ENCODE results near the gene ELF4. TPM values are rescaled to one million over a fixed set of nuclear protein-coding genes. Genes with fewer than 3 reads are reported as not detected.

Gene ELF4
- total and polyA plus RNA-seq, 2 donors = 7.2 to 9.1 TPM

DNA sequence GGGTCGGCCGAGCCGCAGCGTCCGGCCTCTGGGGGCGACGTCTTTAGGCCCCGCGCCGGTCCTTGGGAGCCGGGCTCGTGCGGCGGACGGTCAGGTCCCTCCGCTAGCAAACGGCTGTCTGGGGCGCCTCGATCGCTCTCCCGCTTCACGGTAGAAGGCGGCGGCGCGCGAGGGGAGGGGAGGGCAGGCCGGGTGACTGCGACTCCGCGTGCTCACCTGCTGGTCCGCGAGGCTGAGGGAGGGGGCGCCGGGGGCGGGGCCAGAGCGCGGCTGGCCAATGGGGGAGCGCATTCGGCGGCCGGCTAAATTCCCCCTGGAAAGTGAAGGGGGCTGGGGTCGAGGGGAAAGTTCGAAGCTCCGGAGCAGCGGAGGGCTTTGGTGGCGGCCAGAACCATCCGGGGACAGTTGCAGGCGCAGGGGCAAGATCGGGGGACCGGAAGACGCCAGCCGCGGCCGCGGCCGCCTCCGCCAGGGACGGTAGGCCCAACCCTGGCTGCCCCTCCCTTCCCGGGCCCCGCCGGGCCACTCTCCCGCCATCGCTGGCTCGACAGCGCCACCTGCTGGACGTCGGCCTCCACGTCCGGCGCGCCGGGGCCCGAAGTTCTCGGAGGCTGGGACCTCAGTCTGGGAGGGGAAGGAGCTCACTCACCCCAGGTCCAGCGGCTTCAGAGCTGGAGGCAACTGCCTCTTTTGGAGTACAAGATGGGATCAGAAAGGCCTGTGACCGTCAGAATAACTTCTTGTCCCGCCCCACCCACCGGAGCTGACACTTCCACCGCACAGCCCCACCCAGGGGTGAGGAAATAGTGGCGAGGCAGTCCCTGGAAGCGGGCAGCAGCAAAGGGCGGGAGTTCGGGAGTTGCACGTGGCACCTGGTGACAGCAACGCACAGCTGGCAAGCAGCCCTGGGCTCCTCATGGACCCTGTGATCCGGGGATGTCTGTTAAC lies 49.9 kb downstream of the ELF4 start:
- H3K27ac ChIP-seq (ENCODE audit: low read depth in 1 of 2, low read length in 1 of 2) = no peak overlapping the region
- peaks cover 3 to 7% of the 10 kb centered on the region in 2 donors for H3K36me3 ChIP-seq (ENCODE audit: control insufficient read depth in 2 of 2, insufficient read depth in 2 of 2, low read length in 1 of 2)
- DNase-seq (ENCODE audit: low read depth in 6 of 9, low spot score in 9 of 9) = peak in 6 of 9 donors; percentile 47 to 78 (median 66)
- H3K4me3 ChIP-seq (ENCODE audit: low read length in 2 of 2) = peak overlapping the region; percentile 38 to 57
- H3K9me3 ChIP-seq (ENCODE audit: control insufficient read depth in 2 of 2, insufficient read depth in 1 of 2, low read length in 1 of 2) = no peaks in the 10 kb centered on the region
- 1% methylated on average over 87 of the region's 87 CpGs for WGBS
- peaks cover 0 to 10% of the 10 kb centered on the region in 2 donors for H3K4me1 ChIP-seq (ENCODE audit: control insufficient read depth in 2 of 2, insufficient read depth in 2 of 2, low read length in 2 of 2)
- peaks cover 0 to 2% of the 10 kb centered on the region in 2 donors for H3K27me3 ChIP-seq (ENCODE audit: control insufficient read depth in 2 of 2, insufficient read depth in 1 of 2, low read length in 1 of 2)

DNA sequence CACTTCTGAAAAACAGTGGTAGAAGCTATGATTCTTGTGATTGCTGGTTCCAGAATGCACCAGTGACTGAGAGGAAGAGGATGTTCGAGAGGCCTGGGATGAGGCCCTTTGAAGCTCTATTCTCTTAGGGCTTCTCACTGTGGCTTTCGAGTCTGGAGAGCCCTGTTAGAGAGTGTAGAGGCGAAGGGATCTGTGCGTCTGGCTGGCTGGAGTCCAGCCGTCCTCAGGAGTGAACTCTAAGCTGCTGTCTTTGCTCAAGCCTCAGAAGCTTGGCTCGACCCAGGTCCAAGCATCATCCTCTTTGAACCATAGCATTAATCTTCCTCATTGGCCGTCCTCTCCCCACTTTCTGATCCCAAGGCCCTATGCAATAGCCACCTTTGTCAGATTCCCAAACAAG lies 51.6 kb downstream of the ELF4 start:
- no peak for DNase-seq (ENCODE audit: low read depth in 6 of 9, low spot score in 9 of 9)
- Histone ChIP-seq H3K4me1 (ENCODE audit: control insufficient read depth in 2 of 2, insufficient read depth in 2 of 2, low read length in 2 of 2) (peaks cover 0 to 10% of the 10 kb centered on the region in 2 donors), H3K36me3 (ENCODE audit: control insufficient read depth in 2 of 2, insufficient read depth in 2 of 2, low read length in 1 of 2) (no peaks in the 10 kb centered on the region), H3K4me3 (ENCODE audit: low read length in 2 of 2) (no peak overlapping the region), H3K27me3 (ENCODE audit: control insufficient read depth in 2 of 2, insufficient read depth in 1 of 2, low read length in 1 of 2) (peaks cover 0 to 2% of the 10 kb centered on the region in 2 donors), H3K27ac (ENCODE audit: low read depth in 1 of 2, low read length in 1 of 2) (no peak overlapping the region), H3K9me3 (ENCODE audit: control insufficient read depth in 2 of 2, insufficient read depth in 1 of 2, low read length in 1 of 2) (no peaks in the 10 kb centered on the region)
- WGBS = 94% methylated on average over 7 of the region's 7 CpGs

DNA sequence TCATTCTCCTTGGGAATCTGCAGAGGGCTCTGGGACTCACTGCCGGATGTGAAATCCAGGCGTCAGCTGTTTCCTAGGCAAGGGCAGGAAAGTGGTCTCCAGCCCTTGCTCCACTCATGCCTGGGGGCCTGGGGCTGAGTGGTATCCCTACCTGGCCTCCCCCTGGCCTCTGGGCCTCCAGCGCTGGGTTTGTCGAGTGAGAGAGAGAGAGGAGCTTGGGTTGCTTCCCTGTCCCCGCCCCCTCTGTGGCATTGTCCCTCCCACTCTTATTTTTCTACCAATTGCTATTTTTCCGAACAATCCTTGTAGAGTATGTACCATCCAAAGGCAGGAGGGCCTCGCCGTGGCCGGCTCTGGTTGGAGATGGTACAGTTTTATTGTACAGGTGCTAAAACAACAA lies 53.1 kb downstream of the ELF4 start:
- no peak for DNase-seq (ENCODE audit: low read depth in 6 of 9, low spot score in 9 of 9)
- H3K4me3 ChIP-seq (ENCODE audit: low read length in 2 of 2) = no peak overlapping the region
- H3K36me3 ChIP-seq (ENCODE audit: control insufficient read depth in 2 of 2, insufficient read depth in 2 of 2, low read length in 1 of 2) = peaks cover 5% of the 10 kb centered on the region in 2 donors
- peaks cover 0 to 10% of the 10 kb centered on the region in 2 donors for H3K4me1 ChIP-seq (ENCODE audit: control insufficient read depth in 2 of 2, insufficient read depth in 2 of 2, low read length in 2 of 2)
- 96% methylated on average over 9 of the region's 9 CpGs for WGBS
- no peak overlapping the region for H3K27ac ChIP-seq (ENCODE audit: low read depth in 1 of 2, low read length in 1 of 2)
- H3K27me3 ChIP-seq (ENCODE audit: control insufficient read depth in 2 of 2, insufficient read depth in 1 of 2, low read length in 1 of 2) = peaks cover 0 to 2% of the 10 kb centered on the region in 2 donors
- no peaks in the 10 kb centered on the region for H3K9me3 ChIP-seq (ENCODE audit: control insufficient read depth in 2 of 2, insufficient read depth in 1 of 2, low read length in 1 of 2)

DNA sequence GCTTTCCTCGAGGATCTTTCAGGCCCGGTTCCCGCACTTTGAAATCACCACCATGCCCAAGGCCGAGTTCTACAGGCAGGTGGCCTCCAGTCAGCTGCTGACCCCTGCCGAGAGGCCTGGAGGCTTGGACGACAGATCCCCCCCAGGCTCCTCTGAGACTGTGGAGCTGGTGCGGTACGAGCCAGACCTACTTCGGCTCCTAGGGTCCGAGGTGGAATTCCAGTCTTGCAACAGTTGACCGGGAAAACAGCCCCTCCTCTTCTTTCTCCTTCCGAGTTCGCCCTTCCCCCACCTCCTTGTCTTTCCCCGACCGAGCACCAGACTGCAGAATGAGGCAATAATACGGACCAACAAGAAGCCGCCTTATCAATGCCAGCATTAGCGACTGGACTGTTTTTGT lies 54.4 kb downstream of the ELF4 start:
- no peak overlapping the region for H3K27ac ChIP-seq (ENCODE audit: low read depth in 1 of 2, low read length in 1 of 2)
- H3K4me3 ChIP-seq (ENCODE audit: low read length in 2 of 2) = no peak overlapping the region
- DNase-seq (ENCODE audit: low read depth in 6 of 9, low spot score in 9 of 9) = no peak
- peaks cover 15 to 16% of the 10 kb centered on the region in 2 donors for H3K36me3 ChIP-seq (ENCODE audit: control insufficient read depth in 2 of 2, insufficient read depth in 2 of 2, low read length in 1 of 2)
- peaks cover 0 to 2% of the 10 kb centered on the region in 2 donors for H3K27me3 ChIP-seq (ENCODE audit: control insufficient read depth in 2 of 2, insufficient read depth in 1 of 2, low read length in 1 of 2)
- 96% methylated on average over 18 of the region's 18 CpGs for WGBS
- no peaks in the 10 kb centered on the region for H3K9me3 ChIP-seq (ENCODE audit: control insufficient read depth in 2 of 2, insufficient read depth in 1 of 2, low read length in 1 of 2)
- peaks cover 0 to 6% of the 10 kb centered on the region in 2 donors for H3K4me1 ChIP-seq (ENCODE audit: control insufficient read depth in 2 of 2, insufficient read depth in 2 of 2, low read length in 2 of 2)

DNA sequence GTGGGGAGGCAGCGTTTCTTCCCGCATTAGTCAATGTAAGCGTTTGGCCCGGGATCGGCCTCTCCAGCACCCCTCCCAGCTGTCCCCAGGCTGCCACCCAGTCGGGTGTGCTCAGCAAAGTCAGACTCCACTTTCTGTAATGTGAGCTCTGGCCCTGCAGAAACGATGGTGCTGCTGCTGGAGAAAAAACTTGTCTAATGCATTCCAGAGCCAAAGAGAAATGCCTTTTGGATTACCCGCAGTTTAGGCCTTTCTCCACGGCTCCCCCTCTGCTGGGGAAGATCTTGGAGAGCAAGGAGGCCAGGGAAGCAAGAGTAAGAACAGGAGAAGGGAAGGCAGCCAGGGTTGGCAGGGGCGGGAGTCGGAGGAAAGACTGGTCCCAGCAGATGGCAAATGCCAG lies 55.2 kb downstream of the ELF4 start:
- peaks cover 16% of the 10 kb centered on the region in 2 donors for H3K36me3 ChIP-seq (ENCODE audit: control insufficient read depth in 2 of 2, insufficient read depth in 2 of 2, low read length in 1 of 2)
- 92% methylated on average over 11 of the region's 11 CpGs for WGBS
- H3K4me1 ChIP-seq (ENCODE audit: control insufficient read depth in 2 of 2, insufficient read depth in 2 of 2, low read length in 2 of 2) = peaks cover 0 to 2% of the 10 kb centered on the region in 2 donors
- no peaks in the 10 kb centered on the region for H3K9me3 ChIP-seq (ENCODE audit: control insufficient read depth in 2 of 2, insufficient read depth in 1 of 2, low read length in 1 of 2)
- no peak for DNase-seq (ENCODE audit: low read depth in 6 of 9, low spot score in 9 of 9)
- H3K27me3 ChIP-seq (ENCODE audit: control insufficient read depth in 2 of 2, insufficient read depth in 1 of 2, low read length in 1 of 2) = no peaks in the 10 kb centered on the region
- H3K27ac ChIP-seq (ENCODE audit: low read depth in 1 of 2, low read length in 1 of 2) = no peak overlapping the region
- H3K4me3 ChIP-seq (ENCODE audit: low read length in 2 of 2) = no peak overlapping the region

DNA sequence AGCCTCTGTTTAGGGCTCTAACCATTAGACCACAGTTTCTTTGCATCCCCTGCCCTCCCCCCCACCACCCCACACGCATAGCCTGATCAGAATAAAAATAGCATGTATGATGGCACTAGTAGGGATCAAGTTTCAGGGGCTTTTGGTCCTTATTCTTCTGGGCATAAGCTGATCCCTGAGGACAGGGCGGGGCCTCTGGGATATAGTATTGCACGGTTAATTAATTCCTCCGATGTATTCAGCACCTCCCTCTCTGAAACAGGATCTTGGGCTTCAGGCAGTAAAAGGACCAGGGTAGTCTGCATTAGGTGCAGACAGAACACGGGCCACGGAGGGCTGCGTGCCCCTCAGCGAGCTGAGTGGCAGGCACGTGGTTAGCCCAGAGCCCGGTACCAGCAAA lies 57.1 kb downstream of the ELF4 start:
- 85% methylated on average over 10 of the region's 10 CpGs for WGBS
- no peak for DNase-seq (ENCODE audit: low read depth in 6 of 9, low spot score in 9 of 9)

DNA sequence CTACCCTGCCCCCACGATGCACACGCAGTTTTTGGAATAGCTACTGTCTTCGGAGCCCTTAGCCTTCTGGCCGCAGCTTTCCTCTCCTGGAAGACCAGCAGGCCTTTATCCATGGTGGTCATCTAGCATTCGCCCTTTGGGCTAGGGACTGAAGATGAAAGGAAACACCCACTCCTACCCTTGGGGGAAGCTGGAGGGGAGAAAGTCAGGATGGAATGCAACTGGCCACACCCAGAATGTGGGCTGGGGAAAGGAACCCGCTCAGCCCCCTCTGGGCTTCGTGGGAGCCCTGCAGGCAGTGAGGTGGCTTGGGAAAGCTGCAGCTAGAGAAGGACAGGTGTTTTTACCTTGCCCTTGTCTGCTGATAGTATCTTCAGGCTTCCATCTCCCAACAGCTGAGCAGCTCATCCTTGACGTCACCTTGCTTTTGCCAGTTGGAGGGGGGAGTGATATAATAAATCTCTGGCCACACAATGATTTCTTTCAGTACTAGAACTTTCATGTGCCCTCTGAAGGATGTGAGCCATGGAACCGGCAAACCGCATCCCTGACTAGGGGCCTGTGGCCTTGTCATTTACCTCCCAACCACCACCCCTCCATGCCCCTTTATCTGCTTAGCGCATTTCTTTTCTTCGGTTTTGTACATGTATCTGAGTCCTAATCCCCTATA lies 59.0 kb downstream of the ELF4 start:
- no peak overlapping the region for H3K4me3 ChIP-seq (ENCODE audit: low read length in 2 of 2)
- 96% methylated on average over 12 of the region's 12 CpGs for WGBS
- H3K4me1 ChIP-seq (ENCODE audit: control insufficient read depth in 2 of 2, insufficient read depth in 2 of 2, low read length in 2 of 2) = no peaks in the 10 kb centered on the region
- no peak overlapping the region for H3K27ac ChIP-seq (ENCODE audit: low read depth in 1 of 2, low read length in 1 of 2)
- no peaks in the 10 kb centered on the region for H3K27me3 ChIP-seq (ENCODE audit: control insufficient read depth in 2 of 2, insufficient read depth in 1 of 2, low read length in 1 of 2)
- H3K9me3 ChIP-seq (ENCODE audit: control insufficient read depth in 2 of 2, insufficient read depth in 1 of 2, low read length in 1 of 2) = no peaks in the 10 kb centered on the region
- DNase-seq (ENCODE audit: low read depth in 6 of 9, low spot score in 9 of 9) = no peak
- peaks cover 16 to 26% of the 10 kb centered on the region in 2 donors for H3K36me3 ChIP-seq (ENCODE audit: control insufficient read depth in 2 of 2, insufficient read depth in 2 of 2, low read length in 1 of 2)

More for the DNA sequence above, 57.1 kb downstream of the ELF4 start:
- Histone ChIP-seq H3K27ac (ENCODE audit: low read depth in 1 of 2, low read length in 1 of 2) (no peak overlapping the region), H3K9me3 (ENCODE audit: control insufficient read depth in 2 of 2, insufficient read depth in 1 of 2, low read length in 1 of 2) (no peaks in the 10 kb centered on the region), H3K36me3 (ENCODE audit: control insufficient read depth in 2 of 2, insufficient read depth in 2 of 2, low read length in 1 of 2) (peaks cover 16 to 22% of the 10 kb centered on the region in 2 donors), H3K4me1 (ENCODE audit: control insufficient read depth in 2 of 2, insufficient read depth in 2 of 2, low read length in 2 of 2) (no peaks in the 10 kb centered on the region), H3K27me3 (ENCODE audit: control insufficient read depth in 2 of 2, insufficient read depth in 1 of 2, low read length in 1 of 2) (no peaks in the 10 kb centered on the region), H3K4me3 (ENCODE audit: low read length in 2 of 2) (no peak overlapping the region)

DNA sequence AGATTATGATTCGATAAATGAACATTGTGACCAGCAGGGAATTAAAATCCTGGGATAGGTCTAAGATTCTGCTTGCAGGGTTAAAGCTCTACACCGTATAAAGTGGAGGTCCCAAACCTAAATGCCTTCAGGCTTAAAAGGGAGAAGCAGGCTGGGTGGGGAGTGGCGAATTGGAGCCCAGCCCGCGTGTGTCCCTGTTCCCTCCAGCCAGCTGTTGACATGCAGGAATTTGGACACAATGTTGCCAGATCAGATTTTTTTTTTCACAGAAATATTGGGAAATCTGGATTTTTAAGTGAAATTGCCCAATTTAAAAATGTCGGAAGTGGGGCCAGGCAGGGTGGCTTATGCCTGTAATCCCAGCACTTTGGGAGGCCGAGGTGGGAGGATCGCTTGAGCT lies 60.5 kb downstream of the ELF4 start:
- Histone ChIP-seq H3K9me3 (ENCODE audit: control insufficient read depth in 2 of 2, insufficient read depth in 1 of 2, low read length in 1 of 2) (no peaks in the 10 kb centered on the region), H3K4me3 (ENCODE audit: low read length in 2 of 2) (no peak overlapping the region), H3K27me3 (ENCODE audit: control insufficient read depth in 2 of 2, insufficient read depth in 1 of 2, low read length in 1 of 2) (no peaks in the 10 kb centered on the region), H3K27ac (ENCODE audit: low read depth in 1 of 2, low read length in 1 of 2) (no peak overlapping the region), H3K36me3 (ENCODE audit: control insufficient read depth in 2 of 2, insufficient read depth in 2 of 2, low read length in 1 of 2) (peaks cover 16 to 30% of the 10 kb centered on the region in 2 donors), H3K4me1 (ENCODE audit: control insufficient read depth in 2 of 2, insufficient read depth in 2 of 2, low read length in 2 of 2) (no peaks in the 10 kb centered on the region)
- 97% methylated on average over 8 of the region's 8 CpGs for WGBS
- no peak for DNase-seq (ENCODE audit: low read depth in 6 of 9, low spot score in 9 of 9)

DNA sequence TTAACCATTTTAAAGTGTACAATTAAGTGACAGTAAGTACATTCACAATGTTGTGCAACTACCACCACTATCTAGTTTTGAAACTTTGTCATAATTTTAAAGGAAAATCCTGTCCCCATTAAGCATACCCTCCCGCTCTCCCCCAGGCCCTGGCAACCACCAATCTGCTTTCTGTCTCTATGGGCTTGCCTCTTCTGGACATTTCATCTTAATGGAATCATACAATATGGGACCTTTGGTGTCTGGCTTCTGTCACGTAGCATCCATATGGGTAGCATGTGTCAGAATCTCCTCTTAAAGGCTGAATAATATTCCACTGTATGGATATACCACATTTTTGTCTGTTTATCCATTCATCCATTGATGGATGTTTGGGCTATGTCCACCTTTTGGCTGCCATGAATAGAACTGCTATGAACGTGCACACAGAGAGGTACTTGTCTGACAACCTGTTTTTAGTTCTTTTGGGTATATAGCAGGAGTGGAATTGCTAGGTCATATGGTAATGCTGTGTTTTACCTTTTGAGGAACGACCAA lies 61.5 kb downstream of the ELF4 start:
- H3K27ac ChIP-seq (ENCODE audit: low read depth in 1 of 2, low read length in 1 of 2) = no peak overlapping the region
- no peaks in the 10 kb centered on the region for H3K4me1 ChIP-seq (ENCODE audit: control insufficient read depth in 2 of 2, insufficient read depth in 2 of 2, low read length in 2 of 2)
- 99% methylated on average over 4 of the region's 4 CpGs for WGBS
- no peaks in the 10 kb centered on the region for H3K9me3 ChIP-seq (ENCODE audit: control insufficient read depth in 2 of 2, insufficient read depth in 1 of 2, low read length in 1 of 2)
- H3K27me3 ChIP-seq (ENCODE audit: control insufficient read depth in 2 of 2, insufficient read depth in 1 of 2, low read length in 1 of 2) = no peaks in the 10 kb centered on the region
- DNase-seq (ENCODE audit: low read depth in 6 of 9, low spot score in 9 of 9) = no peak
- peaks cover 16 to 32% of the 10 kb centered on the region in 2 donors for H3K36me3 ChIP-seq (ENCODE audit: control insufficient read depth in 2 of 2, insufficient read depth in 2 of 2, low read length in 1 of 2)
- no peak overlapping the region for H3K4me3 ChIP-seq (ENCODE audit: low read length in 2 of 2)
